Retinal pigment epithelial cell (primary cell): Measurements from ENCODE around the gene ZNF575.
A peak's percentile ranks its signal among the peaks of the same experiment; 100 is the strongest.

Experiments used
- DNase-seq: peaks from one replicate; pipeline ENCODE4 v3.0.0-alpha.2; 2010; ENCODE audit warnings: low read depth
- H3K4me3 ChIP-seq: 2 replicates; pipeline ENCODE4 v1.5.1; 2011; ENCODE audit warnings: mild to moderate bottlenecking, low read length, control low read depth, moderate library complexity
- TF ChIP-seq, protein P1 (sequence below): conservative IDR thresholded peaks from 2 replicates; pipeline ENCODE4 v1.5.1; 2011; ENCODE audit warnings: low read depth, low read length, control low read depth, inconsistent platforms

ZNF575 gene

DNA sequence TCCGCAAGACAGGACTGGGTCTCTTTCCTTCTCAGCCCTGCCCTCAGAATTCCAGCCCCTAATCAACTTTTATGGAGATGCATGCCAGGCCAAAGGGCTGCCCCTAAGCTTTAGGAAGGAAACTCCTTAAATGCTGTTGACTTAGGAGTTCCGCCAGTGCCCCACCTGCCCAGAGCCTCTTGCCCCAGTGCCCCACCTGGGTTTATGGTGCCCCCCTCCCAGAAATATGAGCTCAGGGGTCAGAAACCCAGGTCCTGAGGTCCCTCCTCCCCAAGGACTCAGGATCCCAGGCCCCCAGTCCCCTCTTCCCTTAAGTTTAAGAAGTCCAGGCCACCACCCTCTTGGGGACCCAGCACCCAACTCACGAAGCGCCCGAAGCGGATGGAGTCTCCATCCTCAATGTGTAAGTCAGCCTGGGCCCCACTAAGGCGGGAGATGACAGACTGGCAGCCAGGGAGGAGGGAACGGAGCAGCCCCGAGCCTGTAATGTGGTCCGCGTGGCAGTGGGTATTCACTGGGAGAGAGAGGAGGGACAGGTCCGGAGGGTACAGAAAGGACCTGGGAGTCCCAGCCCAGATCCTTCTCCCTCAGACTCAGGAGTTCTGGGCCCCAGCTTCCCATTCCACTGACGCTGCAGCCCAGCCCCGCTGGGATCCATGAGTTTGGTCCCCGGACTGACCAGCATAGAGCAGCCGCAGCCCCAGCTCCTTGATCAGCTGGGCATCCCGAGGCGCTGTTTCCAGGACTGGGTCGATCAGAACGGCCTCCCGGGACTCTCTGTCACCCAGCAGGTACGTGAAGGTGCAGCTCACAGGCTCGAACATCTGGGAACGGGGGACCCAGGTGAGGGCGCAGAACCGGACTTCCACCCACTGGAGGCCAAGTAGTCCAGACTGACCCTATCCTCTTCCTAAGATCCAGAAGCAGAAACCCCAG is 6.9 kb upstream of the ZNF575 start:
- no peak for DNase-seq
- H3K4me3 ChIP-seq: peak overlapping the region; percentile 90
- TF ChIP-seq, protein P1, sequence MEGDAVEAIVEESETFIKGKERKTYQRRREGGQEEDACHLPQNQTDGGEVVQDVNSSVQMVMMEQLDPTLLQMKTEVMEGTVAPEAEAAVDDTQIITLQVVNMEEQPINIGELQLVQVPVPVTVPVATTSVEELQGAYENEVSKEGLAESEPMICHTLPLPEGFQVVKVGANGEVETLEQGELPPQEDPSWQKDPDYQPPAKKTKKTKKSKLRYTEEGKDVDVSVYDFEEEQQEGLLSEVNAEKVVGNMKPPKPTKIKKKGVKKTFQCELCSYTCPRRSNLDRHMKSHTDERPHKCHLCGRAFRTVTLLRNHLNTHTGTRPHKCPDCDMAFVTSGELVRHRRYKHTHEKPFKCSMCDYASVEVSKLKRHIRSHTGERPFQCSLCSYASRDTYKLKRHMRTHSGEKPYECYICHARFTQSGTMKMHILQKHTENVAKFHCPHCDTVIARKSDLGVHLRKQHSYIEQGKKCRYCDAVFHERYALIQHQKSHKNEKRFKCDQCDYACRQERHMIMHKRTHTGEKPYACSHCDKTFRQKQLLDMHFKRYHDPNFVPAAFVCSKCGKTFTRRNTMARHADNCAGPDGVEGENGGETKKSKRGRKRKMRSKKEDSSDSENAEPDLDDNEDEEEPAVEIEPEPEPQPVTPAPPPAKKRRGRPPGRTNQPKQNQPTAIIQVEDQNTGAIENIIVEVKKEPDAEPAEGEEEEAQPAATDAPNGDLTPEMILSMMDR: no peak

- peak within 1 kb of the TSS; percentile 90 for H3K4me3 ChIP-seq
- DNase-seq: no peak
- TF ChIP-seq, protein P1: no peak
These were observed 5.8 kb upstream of the ZNF575 start, which contains the start of gene ETHE1 for GRCh38 chr19:43526884-43527859. ETHE1 (minus strand) TSS chr19:43527201; CDS start chr19:43527177, 24 bp downstream.

DNA sequence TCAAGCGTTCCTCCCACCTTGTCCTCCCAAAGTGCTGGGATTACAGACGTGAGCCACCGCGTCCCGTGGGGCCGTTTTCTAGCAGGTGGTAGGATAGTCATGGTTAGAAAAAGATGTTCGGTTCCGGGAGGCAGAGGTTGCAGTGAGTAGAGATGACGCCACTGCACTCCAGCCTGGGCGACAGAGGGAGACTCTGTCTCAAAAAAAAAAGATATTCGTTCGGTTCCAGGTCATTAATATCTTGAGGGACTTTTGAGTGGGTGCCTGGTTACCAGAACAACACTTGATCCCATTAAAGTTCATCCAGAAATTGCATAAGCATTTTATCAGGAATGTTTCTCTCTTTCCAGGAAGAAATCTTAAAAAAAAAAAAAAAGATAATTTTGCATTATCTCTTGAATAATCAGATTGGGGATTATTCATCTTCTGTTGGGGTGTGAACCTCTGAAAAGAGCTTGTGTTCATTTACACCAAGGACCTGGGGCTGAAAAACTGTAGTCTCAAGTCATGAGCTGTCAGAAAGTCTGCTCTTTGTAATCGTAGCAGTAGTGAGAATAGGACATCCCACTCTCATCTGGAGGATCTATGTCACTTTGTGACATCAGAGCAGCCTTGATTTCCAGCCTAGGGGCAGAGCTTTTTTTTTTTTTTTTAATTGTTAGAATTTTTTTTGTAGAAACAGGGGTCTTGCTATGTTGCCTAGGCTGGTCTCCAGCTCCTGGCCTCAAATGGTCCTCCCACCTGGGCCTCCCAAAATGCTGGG is 4.9 kb upstream of the ZNF575 start:
- TF ChIP-seq, protein P1: no peak
- H3K4me3 ChIP-seq: no peak overlapping the region
- DNase-seq: no peak

GRCh38 chr19:43532571-43532961 is 422 bp upstream of the ZNF575 start:
- TF ChIP-seq, protein P1: no peak
- peak overlapping the region; percentile 43 for H3K4me3 ChIP-seq
- peak; percentile 54 for DNase-seq

DNA sequence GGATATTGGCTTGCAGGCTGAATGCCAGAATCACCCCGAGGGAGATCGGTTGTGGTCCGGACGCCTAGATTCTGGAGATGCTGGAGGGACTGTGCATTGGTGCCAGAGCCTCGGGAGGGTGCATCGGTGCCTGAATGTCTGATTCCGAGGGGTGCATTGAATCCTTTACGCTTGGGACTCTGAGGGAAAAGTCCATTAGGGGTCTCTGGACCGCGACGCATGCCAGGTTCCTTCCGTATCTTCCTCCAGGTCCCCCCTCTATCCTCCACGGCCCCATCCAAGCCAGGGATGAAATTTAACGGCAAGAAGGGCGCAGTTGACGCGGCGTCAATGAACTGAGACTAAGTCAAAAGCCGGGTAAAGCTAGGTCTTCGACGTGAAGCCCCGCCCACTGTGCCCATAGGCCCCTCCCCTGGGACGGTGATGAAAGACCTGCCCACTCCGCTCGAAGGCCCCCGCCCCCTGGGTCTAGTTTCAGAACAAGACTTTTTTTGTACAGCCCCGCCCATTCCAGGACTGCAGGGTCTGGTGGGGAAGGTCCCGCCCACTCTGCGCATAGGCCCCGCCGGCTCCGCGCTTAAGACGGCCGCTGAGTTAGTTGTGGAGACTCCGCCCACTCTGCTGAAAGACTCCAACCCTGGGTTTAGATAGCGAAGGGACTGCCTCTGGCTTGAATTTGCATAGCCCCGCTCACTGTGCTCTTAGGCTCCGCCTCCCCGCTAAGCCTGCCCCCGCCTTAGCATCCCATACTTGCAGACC is 737 bp downstream of the ZNF575 start:
- TF ChIP-seq, protein P1: no peak
- H3K4me3 ChIP-seq: peak overlapping the region; percentile 44
- peak; percentile 99 for DNase-seq

DNA sequence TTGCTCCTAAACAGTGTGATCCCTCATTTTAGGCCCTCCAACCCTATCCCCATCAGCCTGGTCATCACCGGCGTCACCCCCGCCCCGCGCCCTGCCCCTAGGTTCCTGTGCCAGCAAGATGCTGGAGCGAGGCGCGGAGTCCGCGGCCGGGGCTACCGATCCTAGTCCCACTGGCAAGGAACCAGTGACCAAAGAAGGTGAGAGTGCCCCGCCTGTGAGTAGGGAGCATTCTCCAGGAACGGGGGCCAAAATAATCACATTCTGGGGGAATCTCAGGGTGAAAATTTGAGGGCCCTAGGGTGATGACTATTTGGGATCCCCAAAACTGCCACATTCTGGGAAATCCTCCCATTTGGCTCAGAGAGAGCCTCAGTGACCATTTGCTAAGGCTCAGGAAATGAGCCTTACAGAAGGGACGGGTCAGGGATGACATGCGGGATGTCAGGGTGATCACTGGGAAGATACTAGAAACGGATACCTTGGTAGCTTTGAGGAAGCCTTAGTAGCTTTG is 1.4 kb downstream of the ZNF575 start:
- peak overlapping the region; percentile 44 for H3K4me3 ChIP-seq
- DNase-seq: no peak

More for the DNA sequence above, 1.4 kb downstream of the ZNF575 start:
- TF ChIP-seq, protein P1: no peak
